Cardiac muscle cell (in vitro differentiated cells and primary cell): ENCODE results near the gene CATSPERD. TPM values are rescaled to one million over a fixed set of nuclear protein-coding genes. Genes with fewer than 3 reads are reported as not detected.

Experiments
- DNase-seq, 2 donors: peaks; one replicate each; pipeline versions ENCODE4 v3.0.0 to v3.0.0-alpha.2; 2010 to 2017; ENCODE audit warnings: low read depth in 1 of 2, low spot score in 1 of 2
- H3K27ac ChIP-seq: fragments of 200-600 bp; sonication (generic); 2 replicates; pipeline ENCODE4 v1.5.1; 2016
- H3K27me3 ChIP-seq: fragments of 200-600 bp; sonication (generic); 2 replicates; pipeline ENCODE4 v1.6.0; 2016; ENCODE audit warnings: control low read depth
- H3K36me3 ChIP-seq: fragments of 200-600 bp; sonication (generic); 2 replicates; pipeline ENCODE4 v1.5.1; 2016; ENCODE audit warnings: control low read depth
- H3K4me1 ChIP-seq: fragments of 200-600 bp; sonication (generic); 2 replicates; pipeline ENCODE4 v1.8.1; 2017; ENCODE audit warnings: low read depth, mild to moderate bottlenecking, mixed run types
- H3K4me3 ChIP-seq: fragments of 200-600 bp; sonication (generic); 2 replicates; pipeline ENCODE4 v1.5.1; 2016; ENCODE audit warnings: mild to moderate bottlenecking
- H3K9me3 ChIP-seq: fragments of 200-600 bp; sonication (generic); 2 replicates; pipeline ENCODE4 v1.5.1; 2017; ENCODE audit warnings: low read depth, mild to moderate bottlenecking, control low read depth
- CTCF ChIP-seq: IDR thresholded peaks from 2 replicates; pipeline ENCODE4 v1.5.1; 2012; ENCODE audit warnings: low read depth, mild to moderate bottlenecking, low read length
- polyA plus RNA-seq: library from polyadenylated mRNA; unstranded; fragments of >200 nt; fragmentation: Nextera tagmentation; extraction: Ambion mirVana; gene quantifications from 2 replicates; pipeline ENCODE4 v1.2.1, GENCODE V29; 2016
- total RNA-seq: library from RNA; depleted of rRNA; stranded (reverse); fragments of >200 nt; gene quantifications from 2 replicates; pipeline ENCODE4 v1.2.3, GENCODE V29; 2016

The CATSPERD gene
- total and polyA plus RNA-seq, 2 experiments from 2014 or later: not detected

DNA sequence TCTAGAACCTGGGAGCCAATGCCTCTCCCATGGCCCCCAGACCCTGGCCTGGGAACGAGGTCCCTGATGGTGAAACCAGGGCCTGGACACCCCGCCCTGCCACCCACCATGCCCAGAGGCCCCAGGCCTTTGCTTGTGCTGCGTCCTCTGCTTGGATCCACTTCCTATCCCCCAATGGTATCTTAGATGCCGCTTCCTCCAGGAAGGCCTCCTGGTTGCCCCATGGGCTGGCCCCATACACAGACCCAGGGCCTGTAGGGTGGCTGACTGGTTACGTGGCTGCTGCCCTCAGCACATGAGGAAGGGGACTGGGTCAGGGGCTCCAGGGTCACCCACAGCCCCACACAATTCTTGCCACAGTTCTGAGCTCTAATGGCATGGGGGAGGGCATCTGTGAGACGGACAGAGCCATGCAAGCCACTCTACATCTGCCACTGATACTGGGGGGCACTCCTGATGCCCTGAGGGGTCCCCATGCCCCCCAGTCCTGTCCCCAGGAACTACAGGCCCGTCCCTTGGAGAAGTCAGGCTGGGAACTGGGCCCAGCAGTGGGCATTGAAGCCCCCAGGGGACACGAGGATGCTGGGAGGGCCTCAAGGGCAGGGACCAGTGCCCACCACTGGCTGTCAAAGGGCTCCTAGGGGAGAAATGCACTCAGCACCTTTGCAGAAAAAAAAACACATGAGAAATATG lies 25.3 kb upstream of the CATSPERD start:
- peaks cover 48% of the 10 kb centered on the region for H3K36me3 ChIP-seq
- no peak for DNase-seq
- no peak overlapping the region for H3K4me3 ChIP-seq
- H3K4me1 ChIP-seq: no peaks in the 10 kb centered on the region
- H3K27me3 ChIP-seq: no peaks in the 10 kb centered on the region
- no peaks in the 10 kb centered on the region for H3K9me3 ChIP-seq
- TF ChIP-seq CTCF: no peak
- no peak overlapping the region for H3K27ac ChIP-seq

DNA sequence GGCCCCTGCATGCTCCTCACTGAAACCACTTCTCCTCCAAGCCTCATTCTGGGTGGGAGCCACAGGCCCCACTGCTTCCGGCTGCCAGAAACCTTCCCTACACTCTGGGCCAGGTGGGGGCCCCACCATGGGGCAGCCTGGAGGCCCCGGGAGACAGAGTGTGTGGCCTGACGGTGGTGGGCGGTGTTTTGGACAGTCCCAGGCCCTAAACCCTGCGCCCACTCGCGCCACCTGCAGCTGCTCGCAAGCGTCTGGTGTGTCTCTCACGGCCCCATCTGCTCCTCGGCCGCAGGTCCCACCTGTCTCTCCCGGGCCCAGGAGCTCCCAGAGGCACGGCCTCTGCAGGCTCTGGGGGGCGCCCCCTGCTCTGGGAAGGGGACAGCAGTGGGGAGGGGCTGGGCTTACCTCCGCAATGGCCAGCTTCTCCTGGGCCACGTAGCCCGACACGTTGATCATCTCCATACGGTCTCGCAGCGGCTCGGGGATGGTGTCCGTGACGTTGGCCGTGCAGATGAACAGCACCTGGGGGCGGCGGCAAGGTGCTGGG lies 24.7 kb upstream of the CATSPERD start:
- DNase-seq: no peak
- Histone ChIP-seq H3K27ac (no peak overlapping the region), H3K4me1 (no peaks in the 10 kb centered on the region), H3K4me3 (no peak overlapping the region), H3K36me3 (peaks cover 52% of the 10 kb centered on the region), H3K9me3 (no peaks in the 10 kb centered on the region), H3K27me3 (no peaks in the 10 kb centered on the region)
- no peak for TF ChIP-seq CTCF

DNA sequence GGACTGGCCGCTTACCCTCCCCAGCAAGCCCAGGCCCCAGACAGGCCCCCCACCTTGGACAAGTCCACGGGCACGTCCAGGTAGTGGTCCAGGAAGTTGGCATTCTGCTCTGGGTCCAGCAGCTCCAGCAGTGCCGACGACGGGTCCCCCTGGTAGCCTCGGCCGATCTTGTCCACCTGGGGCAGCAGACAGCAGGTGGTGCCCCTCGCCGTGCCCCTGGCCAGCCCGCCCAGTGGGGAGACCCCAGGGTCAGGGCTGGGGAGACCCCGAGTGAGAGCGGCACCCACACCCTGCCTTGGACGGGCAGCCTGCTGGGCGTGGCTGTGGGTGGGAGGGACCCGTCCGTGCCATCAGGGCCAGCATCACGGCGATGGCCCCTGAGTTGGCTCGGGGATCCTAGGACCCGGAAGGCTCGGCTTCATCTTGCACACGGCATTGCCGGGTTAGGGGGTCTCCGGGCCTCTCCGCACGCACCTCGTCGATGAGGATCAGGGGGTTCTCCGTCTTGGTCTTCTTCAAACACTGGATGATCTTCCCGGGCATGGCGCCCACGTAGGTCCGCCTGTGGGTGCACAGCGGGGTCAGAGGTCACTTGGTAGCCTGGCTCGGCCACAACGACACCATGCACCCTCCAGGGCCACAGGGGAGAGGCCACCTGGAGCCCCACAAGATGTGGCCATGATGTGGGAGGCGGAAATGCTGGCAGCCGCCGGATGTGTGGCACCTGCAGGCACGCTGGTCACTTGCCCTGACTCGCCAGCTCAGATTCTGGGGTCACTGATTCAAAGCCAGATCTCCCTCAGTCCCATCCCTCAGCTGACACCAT lies 24.0 kb upstream of the CATSPERD start:
- Histone ChIP-seq H3K27ac (peak overlapping the region; percentile 16), H3K4me1 (no peaks in the 10 kb centered on the region), H3K36me3 (peaks cover 54% of the 10 kb centered on the region), H3K9me3 (no peaks in the 10 kb centered on the region), H3K27me3 (no peaks in the 10 kb centered on the region), H3K4me3 (no peak overlapping the region)
- DNase-seq: no peak
- no peak for TF ChIP-seq CTCF

- Histone ChIP-seq H3K4me3 (no peak overlapping the region), H3K4me1 (no peaks in the 10 kb centered on the region), H3K27ac (peak overlapping the region; percentile 80), H3K27me3 (no peaks in the 10 kb centered on the region), H3K36me3 (peaks cover 46% of the 10 kb centered on the region), H3K9me3 (no peaks in the 10 kb centered on the region)
- no peak for DNase-seq
- no peak for TF ChIP-seq CTCF
Observed at GRCh38 chr19:5697022-5697889, 23.2 kb upstream of the CATSPERD start.
